ENCODE measurements around the gene WDR81.

The WDR81 gene

GRCh38 chr17:1727876-1728630 lies 3.5 kb downstream of the WDR81 start:
- CTCF ChIA-PET: interaction anchor here (1.1 to 1.4 kb wide), 2 partner anchors 8 to 56 kb away, joined by 4 to 5 read pairs; no protein-coding TSS in a partner anchor
- POLR2A ChIA-PET: no interaction called here
- no peak for TF ChIP-seq CTCF (IDR thresholded peaks at IDR 0.05; ENCODE audit: insufficient read depth, low read length, missing control alignments)

GRCh38 chr17:1729966-1730325 lies 5.4 kb downstream of the WDR81 start:
- POLR2A ChIA-PET: no interaction called here
- TF ChIP-seq CTCF (IDR thresholded peaks at IDR 0.05; ENCODE audit: insufficient read depth, low read length, missing control alignments): no peak
- H3K4me3 ChIP-seq (ENCODE audit: low read depth, low read length): no peak overlapping the region
- CTCF ChIA-PET: interaction anchor here (0.6 to 1.9 kb wide), 3 partner anchors 9 to 552 kb away, joined by 4 to 14 read pairs (median 5); no protein-coding TSS in a partner anchor
- DNase-seq (ENCODE audit: low read depth, low spot score): no peak

More at GRCh38 chr17:1727876-1728630, 3.5 kb downstream of the WDR81 start:
- no peak overlapping the region for H3K4me3 ChIP-seq (ENCODE audit: low read depth, low read length)
- DNase-seq (ENCODE audit: low read depth, low spot score): no peak

GRCh38 chr17:1730326-1731193 lies 6.1 kb downstream of the WDR81 start:
- CTCF ChIA-PET: interaction anchor here (1.4 to 3.1 kb wide), 3 partner anchors 9 to 53 kb away, joined by 5 to 14 read pairs (median 9); no protein-coding TSS in a partner anchor
- no peak for TF ChIP-seq CTCF (IDR thresholded peaks at IDR 0.05; ENCODE audit: insufficient read depth, low read length, missing control alignments)
- no peak overlapping the region for H3K4me3 ChIP-seq (ENCODE audit: low read depth, low read length)
- POLR2A ChIA-PET: no interaction called here
- no peak for DNase-seq (ENCODE audit: low read depth, low spot score)

- TF ChIP-seq CTCF (IDR thresholded peaks at IDR 0.05; ENCODE audit: insufficient read depth, low read length, missing control alignments): no peak
- no peak for DNase-seq (ENCODE audit: low read depth, low spot score)
- CTCF ChIA-PET: interaction anchor here (1.0 to 3.1 kb wide), 3 partner anchors 10 to 84 kb away, joined by 3 to 14 read pairs (median 9); no protein-coding TSS in a partner anchor
- H3K4me3 ChIP-seq (ENCODE audit: low read depth, low read length): no peak overlapping the region
- POLR2A ChIA-PET: interaction anchor here (0.6 to 1.6 kb wide), 2 partner anchors 14 to 19 kb away, joined by 3 to 9 read pairs; no protein-coding TSS in a partner anchor
Observed at GRCh38 chr17:1731194-1731506, 6.6 kb downstream of the WDR81 start.

GRCh38 chr17:1732241-1732832 lies 7.8 kb downstream of the WDR81 start:
- no peak overlapping the region for H3K4me3 ChIP-seq (ENCODE audit: low read depth, low read length)
- no peak for DNase-seq (ENCODE audit: low read depth, low spot score)
- TF ChIP-seq CTCF (IDR thresholded peaks at IDR 0.05; ENCODE audit: insufficient read depth, low read length, missing control alignments): no peak
- ChIA-PET CTCF (interaction anchor here (0.6 to 3.1 kb wide), 4 partner anchors 10 to 83 kb away, joined by 3 to 9 read pairs (median 4); no protein-coding TSS in a partner anchor), POLR2A (interaction anchor here (1.6 kb wide), 1 partner anchor 16 kb away, joined by 9 read pairs; no protein-coding TSS in a partner anchor)
